Calu3 (cell line): Measurements from ENCODE around the gene STK33. TPM values are rescaled to one million over a fixed set of nuclear protein-coding genes. Genes with fewer than 3 reads are reported as not detected.

Experiments
- Bru-seq: library from RNA; stranded (reverse); fragments of 400-500 nt; gene quantifications from one replicate; lab custom pipeline; 2021; lab: Mats Ljungman, UMichigan
- BruChase-seq, 2 experiments: library from RNA; stranded (reverse); fragments of 400-500 nt; gene quantifications; one replicate each; lab custom pipeline; 2021; lab: Mats Ljungman, UMichigan
- BruUV-seq: library from RNA; stranded (reverse); fragments of 400-500 nt; replicated peaks from 2 replicates; lab custom pipeline; 2021; lab: Mats Ljungman, UMichigan
- CTCF ChIA-PET: fragments of 300-600 bp; sonication (Branson Sonifier 250); formaldehyde crosslinking; loops from one replicate; lab custom pipeline; 2022; ENCODE audit warnings: antibody characterized with exemption; lab: Charles Lee
- DNase-seq: peaks from one replicate; pipeline ENCODE4 v3.0.0; 2022
- H3K27ac Mint-ChIP-seq: one replicate; pipeline ENCODE4 v1.8.0; 2022; ENCODE audit warnings: mixed read lengths; ENCODE audit not compliant: unreplicated experiment
- H3K27me3 Mint-ChIP-seq: one replicate; pipeline ENCODE4 v1.8.0; 2022; ENCODE audit warnings: mixed read lengths; ENCODE audit not compliant: unreplicated experiment
- H3K36me3 Mint-ChIP-seq: one replicate; pipeline ENCODE4 v1.8.0; 2022; ENCODE audit warnings: mild to moderate bottlenecking, moderate library complexity, mixed read lengths; ENCODE audit not compliant: insufficient read depth, unreplicated experiment
- H3K4me1 Mint-ChIP-seq: one replicate; pipeline ENCODE4 v1.8.0; 2022; ENCODE audit warnings: mild to moderate bottlenecking, low read depth, mixed read lengths; ENCODE audit not compliant: unreplicated experiment
- H3K4me3 Mint-ChIP-seq: one replicate; pipeline ENCODE4 v1.8.0; 2022; ENCODE audit warnings: mild to moderate bottlenecking, low read depth, moderate library complexity, mixed read lengths; ENCODE audit not compliant: unreplicated experiment
- H3K9me3 Mint-ChIP-seq: one replicate; pipeline ENCODE4 v1.8.0; 2022; ENCODE audit warnings: low read depth, mixed read lengths; ENCODE audit not compliant: unreplicated experiment
- intact Hi-C: fragments of 100-400 bp; cut with micrococcal nuclease; formaldehyde crosslinking; loops from one replicate; pipeline ENCODE4 v1.10.0; 2022; ENCODE audit not compliant: unreplicated experiment
- long read RNA-seq: library from polyadenylated mRNA; stranded (forward); transcript quantifications from one replicate; pipeline ENCODE4 v2.0.0, GENCODE V29; 2022
- total RNA-seq: library from RNA; stranded (reverse); gene quantifications from 2 replicates; pipeline ENCODE4 v1.2.3, GENCODE V29; 2022
- TF ChIP-seq, protein P1 (sequence below): fragments of 200-600 bp; IDR thresholded peaks from one replicate; pipeline ENCODE4 v1.8.0; 2022; ENCODE audit warnings: antibody characterized with exemption; ENCODE audit not compliant: unreplicated experiment

Gene STK33
- total RNA-seq (1.7 and 3.0 TPM in 2 replicates), Bru-seq, nascent RNA (percentile 37 among the genes with signal in this experiment), BruChase-seq, experiment 1, labeled RNA remaining after a 6-hour chase (percentile 39 among the genes with signal in this experiment), BruChase-seq, experiment 2, labeled RNA remaining after a 2-hour chase (percentile 42 among the genes with signal in this experiment)
- long read RNA-seq, partial matches to known transcripts: 0 of 2 reads
- long read RNA-seq, other reads (novel, unspliced or antisense): 2 of 2 reads

GRCh38 chr11:8593935-8594909 is at the start of gene STK33:
Gene STK33, minus strand, starts transcription at chr11:8594228. Its CDS starts 119,323 bp downstream, at chr11:8474905.
- CTCF ChIA-PET: no interaction called here
- no peaks in the 10 kb centered on the region for H3K4me1 Mint-ChIP-seq
- TF ChIP-seq, protein P1, sequence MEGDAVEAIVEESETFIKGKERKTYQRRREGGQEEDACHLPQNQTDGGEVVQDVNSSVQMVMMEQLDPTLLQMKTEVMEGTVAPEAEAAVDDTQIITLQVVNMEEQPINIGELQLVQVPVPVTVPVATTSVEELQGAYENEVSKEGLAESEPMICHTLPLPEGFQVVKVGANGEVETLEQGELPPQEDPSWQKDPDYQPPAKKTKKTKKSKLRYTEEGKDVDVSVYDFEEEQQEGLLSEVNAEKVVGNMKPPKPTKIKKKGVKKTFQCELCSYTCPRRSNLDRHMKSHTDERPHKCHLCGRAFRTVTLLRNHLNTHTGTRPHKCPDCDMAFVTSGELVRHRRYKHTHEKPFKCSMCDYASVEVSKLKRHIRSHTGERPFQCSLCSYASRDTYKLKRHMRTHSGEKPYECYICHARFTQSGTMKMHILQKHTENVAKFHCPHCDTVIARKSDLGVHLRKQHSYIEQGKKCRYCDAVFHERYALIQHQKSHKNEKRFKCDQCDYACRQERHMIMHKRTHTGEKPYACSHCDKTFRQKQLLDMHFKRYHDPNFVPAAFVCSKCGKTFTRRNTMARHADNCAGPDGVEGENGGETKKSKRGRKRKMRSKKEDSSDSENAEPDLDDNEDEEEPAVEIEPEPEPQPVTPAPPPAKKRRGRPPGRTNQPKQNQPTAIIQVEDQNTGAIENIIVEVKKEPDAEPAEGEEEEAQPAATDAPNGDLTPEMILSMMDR: no peak
- BruUV-seq: no TSS peak
- peaks cover 13% of the 10 kb centered on the region for H3K36me3 Mint-ChIP-seq
- H3K9me3 Mint-ChIP-seq: no peaks in the 10 kb centered on the region
- peaks cover 64% of the 10 kb centered on the region for H3K27me3 Mint-ChIP-seq
- peak within 1 kb of the TSS; percentile 70 for H3K4me3 Mint-ChIP-seq
- intact Hi-C loops: loop anchor here (10.0 kb wide), 1 partner anchor 221 kb away; a partner anchor contains a TSS
- peak; percentile 47 for DNase-seq
- H3K27ac Mint-ChIP-seq: no peak within 1 kb of the TSS

GRCh38 chr11:8642196-8642841 is 48.3 kb upstream of the STK33 start:
- intact Hi-C loops: no loop called here
- Mint-ChIP-seq H3K4me3 (no peak overlapping the region), H3K27me3 (no peaks in the 10 kb centered on the region), H3K27ac (no peak overlapping the region), H3K9me3 (no peaks in the 10 kb centered on the region), H3K36me3 (no peaks in the 10 kb centered on the region), H3K4me1 (no peaks in the 10 kb centered on the region)
- DNase-seq: no peak
- TF ChIP-seq, protein P1: no peak
- CTCF ChIA-PET: no interaction called here
- BruUV-seq: no TSS peak

- no peak overlapping the region for H3K27ac Mint-ChIP-seq
- no peak overlapping the region for H3K4me3 Mint-ChIP-seq
- no peaks in the 10 kb centered on the region for H3K27me3 Mint-ChIP-seq
- BruUV-seq: no TSS peak
- no peaks in the 10 kb centered on the region for H3K4me1 Mint-ChIP-seq
- CTCF ChIA-PET: no interaction called here
- TF ChIP-seq, protein P1: no peak
- H3K36me3 Mint-ChIP-seq: no peaks in the 10 kb centered on the region
- H3K9me3 Mint-ChIP-seq: no peaks in the 10 kb centered on the region
- DNase-seq: no peak
- intact Hi-C loops: no loop called here
Measured at GRCh38 chr11:8641332-8641731, 47.3 kb upstream of the STK33 start.

- no peaks in the 10 kb centered on the region for H3K4me1 Mint-ChIP-seq
- H3K36me3 Mint-ChIP-seq: no peaks in the 10 kb centered on the region
- no peak overlapping the region for H3K27ac Mint-ChIP-seq
- H3K27me3 Mint-ChIP-seq: no peaks in the 10 kb centered on the region
- TF ChIP-seq, protein P1: no peak
- CTCF ChIA-PET: interaction anchor here (0.6 kb wide), 1 partner anchor 448 kb away, joined by 4 read pairs; no protein-coding TSS in a partner anchor
- intact Hi-C loops: no loop called here
- DNase-seq: no peak
- BruUV-seq: no TSS peak
- no peaks in the 10 kb centered on the region for H3K9me3 Mint-ChIP-seq
- H3K4me3 Mint-ChIP-seq: no peak overlapping the region
Measured at GRCh38 chr11:8640267-8640906, 46.4 kb upstream of the STK33 start.
